Lung (tissue), 12 donors: ENCODE data around the gene DOCK3. TPM values are rescaled to one million over a fixed set of nuclear protein-coding genes. Genes with fewer than 3 reads are reported as not detected.
A peak's percentile ranks its signal among the peaks of the same experiment; 100 is the strongest.

Experiments used
- ATAC-seq: fragments of 200-7000 bp; cut with Tn5 transposase; one replicate; pipeline ENCODE4 v1.9.1; 2020; ENCODE audit warnings: moderate number of reproducible peaks; ENCODE audit not compliant: insufficient read depth, low FRiP score
- DNase-seq, 3 donors: peaks; one replicate each; pipeline ENCODE4 v3.0.0-alpha.2; 2013 to 2017
- H3K27ac ChIP-seq, 2 donors: one replicate each; pipeline ENCODE4 v1.5.1; 2013; ENCODE audit warnings: mild to moderate bottlenecking in 2 of 2, moderate library complexity in 2 of 2, control low read depth in 1 of 2, inconsistent platforms in 1 of 2, low read depth in 1 of 2, low read length in 1 of 2
- H3K27me3 ChIP-seq, 3 donors: one replicate each; pipeline ENCODE4 v1.5.1; 2013; ENCODE audit warnings: low read length in 2 of 3; ENCODE audit not compliant: control insufficient read depth in 3 of 3, insufficient read depth in 3 of 3
- H3K36me3 ChIP-seq, 4 donors: one replicate each; pipeline ENCODE4 v1.5.1; 2013; ENCODE audit warnings: low read length in 4 of 4, mild to moderate bottlenecking in 1 of 4, moderate library complexity in 1 of 4; ENCODE audit not compliant: control insufficient read depth in 4 of 4, insufficient read depth in 4 of 4
- H3K4me1 ChIP-seq, 5 donors: one replicate each; pipeline ENCODE4 v1.5.1; 2013; ENCODE audit warnings: low read length in 5 of 5, mild to moderate bottlenecking in 2 of 5, moderate library complexity in 1 of 5; ENCODE audit not compliant: control insufficient read depth in 5 of 5, insufficient read depth in 5 of 5
- H3K4me3 ChIP-seq: one replicate; pipeline ENCODE4 v1.5.1; 2013; ENCODE audit warnings: mild to moderate bottlenecking, control low read depth, moderate library complexity
- H3K9ac ChIP-seq, 2 donors: one replicate each; pipeline ENCODE4 v1.5.1; 2013; ENCODE audit warnings: low read length in 2 of 2, control low read depth in 1 of 2; ENCODE audit not compliant: insufficient read depth in 1 of 2
- H3K9me3 ChIP-seq, 4 donors: one replicate each; pipeline ENCODE4 v1.5.1; 2013; ENCODE audit warnings: low read length in 3 of 4, mild to moderate bottlenecking in 1 of 4, moderate library complexity in 1 of 4; ENCODE audit not compliant: control insufficient read depth in 4 of 4, insufficient read depth in 3 of 4
- WGBS, 2 donors: extraction: QIAGEN DNeasy Blood & Tissue Kit; methylation state at CpG; one replicate each; pipeline ENCODE4 v1.1.7; 2013; 5-methylcytosine and 5-hydroxymethylcytosine counted together
- polyA plus RNA-seq, 2 donors: library from polyadenylated mRNA; stranded (reverse); fragments of 200-250 nt; gene quantifications; one replicate each; pipeline ENCODE4 v1.2.1, GENCODE V29; 2013
- total RNA-seq, 2 donors: library from RNA; depleted of rRNA in 1 of 2; stranded (reverse); fragments of >200 nt in 1 of 2; gene quantifications; one replicate each; pipeline ENCODE4 v1.2.1, GENCODE V29; 2014 to 2021
- TF ChIP-seq, protein P1 (sequence below): IDR thresholded peaks from 2 replicates; pipeline ENCODE4 v1.5.1; 2012; ENCODE audit warnings: mild to moderate bottlenecking; ENCODE audit errors: control extremely low read depth, extremely low read depth
- donor health status: control.
- donor health status: control.
- donor health status: Bipolar disorder and iron deficiency.
- donor health status: healthy.
- donor health status: DM: yes; HTN: yes; CAD: no.

The DOCK3 gene
- total and polyA plus RNA-seq, 4 donors: 0.06 to 1.4 (median 0.34) TPM

DNA sequence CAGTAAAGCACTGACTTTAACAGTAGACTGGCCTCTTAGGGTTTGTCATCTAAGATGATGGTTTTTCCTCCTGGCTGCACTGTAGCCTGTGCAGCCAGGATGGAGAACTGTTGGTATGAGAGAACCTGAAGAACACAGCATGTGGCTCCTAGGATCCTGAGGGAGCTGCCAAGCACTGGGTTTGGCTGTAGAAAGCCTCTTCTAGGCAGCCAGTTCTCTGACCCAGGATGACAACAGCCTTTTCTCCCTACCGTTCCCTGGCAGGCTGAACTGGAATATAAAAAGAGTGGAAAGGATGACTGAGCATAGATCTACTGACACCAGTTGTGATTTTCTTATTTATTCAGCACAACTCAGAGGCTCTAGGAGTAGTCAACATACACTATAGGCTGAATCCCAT lies 676.0 kb downstream of the DOCK3 start:
- no peak for ATAC-seq
- TF ChIP-seq, protein P1, sequence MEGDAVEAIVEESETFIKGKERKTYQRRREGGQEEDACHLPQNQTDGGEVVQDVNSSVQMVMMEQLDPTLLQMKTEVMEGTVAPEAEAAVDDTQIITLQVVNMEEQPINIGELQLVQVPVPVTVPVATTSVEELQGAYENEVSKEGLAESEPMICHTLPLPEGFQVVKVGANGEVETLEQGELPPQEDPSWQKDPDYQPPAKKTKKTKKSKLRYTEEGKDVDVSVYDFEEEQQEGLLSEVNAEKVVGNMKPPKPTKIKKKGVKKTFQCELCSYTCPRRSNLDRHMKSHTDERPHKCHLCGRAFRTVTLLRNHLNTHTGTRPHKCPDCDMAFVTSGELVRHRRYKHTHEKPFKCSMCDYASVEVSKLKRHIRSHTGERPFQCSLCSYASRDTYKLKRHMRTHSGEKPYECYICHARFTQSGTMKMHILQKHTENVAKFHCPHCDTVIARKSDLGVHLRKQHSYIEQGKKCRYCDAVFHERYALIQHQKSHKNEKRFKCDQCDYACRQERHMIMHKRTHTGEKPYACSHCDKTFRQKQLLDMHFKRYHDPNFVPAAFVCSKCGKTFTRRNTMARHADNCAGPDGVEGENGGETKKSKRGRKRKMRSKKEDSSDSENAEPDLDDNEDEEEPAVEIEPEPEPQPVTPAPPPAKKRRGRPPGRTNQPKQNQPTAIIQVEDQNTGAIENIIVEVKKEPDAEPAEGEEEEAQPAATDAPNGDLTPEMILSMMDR: no peak

DNA sequence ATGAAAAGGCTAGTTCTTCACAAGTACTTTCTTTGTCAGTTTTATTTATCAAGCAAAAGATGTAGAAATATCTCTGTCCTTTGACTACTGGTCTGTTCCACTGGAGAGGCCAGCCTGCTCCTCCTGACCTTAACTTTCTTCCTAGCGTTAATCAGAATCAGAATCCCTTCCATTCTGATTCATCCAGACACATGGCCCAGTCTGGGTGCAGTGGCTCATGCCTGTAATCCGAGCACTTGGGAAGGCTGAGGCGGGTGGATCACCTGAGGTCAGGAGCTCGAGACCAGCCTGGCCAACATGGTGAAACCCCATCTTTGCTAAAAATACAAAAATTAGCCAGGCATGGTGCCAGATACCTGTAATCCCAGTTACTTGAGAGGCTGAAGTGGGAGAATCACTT lies 678.4 kb downstream of the DOCK3 start:
- DNase-seq (no peak), ATAC-seq (no peak)
- no peaks in the 10 kb centered on the region for H3K36me3 ChIP-seq
- H3K4me1 ChIP-seq: peaks cover 0 to 9% (median 0%) of the 10 kb centered on the region in 5 donors
- H3K27ac ChIP-seq: no peak overlapping the region
- TF ChIP-seq, protein P1: no peak
- 86 to 93% methylated on average over 4 of the region's 4 CpGs for WGBS, 2 donors
- no peak overlapping the region for H3K9ac ChIP-seq
- H3K4me3 ChIP-seq: no peak overlapping the region
- H3K27me3 ChIP-seq: no peaks in the 10 kb centered on the region
- no peaks in the 10 kb centered on the region for H3K9me3 ChIP-seq

More for the DNA sequence above, 676.0 kb downstream of the DOCK3 start:
- no peak overlapping the region for H3K27ac ChIP-seq
- H3K9me3 ChIP-seq: no peaks in the 10 kb centered on the region
- H3K9ac ChIP-seq: no peak overlapping the region
- H3K4me3 ChIP-seq: no peak overlapping the region
- no peaks in the 10 kb centered on the region for H3K36me3 ChIP-seq
- no peak for DNase-seq
- H3K27me3 ChIP-seq: no peaks in the 10 kb centered on the region
- H3K4me1 ChIP-seq: peaks cover 0 to 3% (median 0%) of the 10 kb centered on the region in 5 donors
- WGBS, 2 donors: 98 to 100% methylated on average over 1 of the region's 1 CpG

DNA sequence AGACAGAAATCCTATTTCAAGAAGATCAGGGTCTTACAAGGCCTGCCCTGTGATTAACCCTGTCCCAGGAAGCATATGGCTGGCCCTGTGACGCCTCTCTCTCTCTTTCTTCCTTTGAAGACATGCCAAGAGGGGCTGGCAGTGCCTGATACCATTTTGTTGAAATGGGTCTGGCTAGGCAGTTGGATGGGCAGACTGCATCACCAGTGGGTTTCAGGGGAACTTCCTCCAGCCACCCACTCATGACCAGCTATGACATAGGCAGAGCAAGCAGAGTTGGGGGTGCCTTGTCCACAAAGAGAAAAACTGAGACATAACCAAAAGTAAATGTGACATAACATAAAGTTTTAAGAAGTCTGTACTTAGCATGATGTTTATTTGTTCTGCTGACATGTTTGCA lies 679.0 kb downstream of the DOCK3 start:
- ATAC-seq: no peak
- 53 to 57% methylated on average over 1 of the region's 1 CpG for WGBS, 2 donors
- peak in 2 of 3 donors; percentile 19 to 22 for DNase-seq

More for the DNA sequence above, 679.0 kb downstream of the DOCK3 start:
- Histone ChIP-seq H3K9me3 (no peaks in the 10 kb centered on the region), H3K4me3 (no peak overlapping the region), H3K9ac (no peak overlapping the region), H3K4me1 (peaks cover 0 to 9% (median 0%) of the 10 kb centered on the region in 5 donors), H3K27ac (no peak overlapping the region), H3K36me3 (no peaks in the 10 kb centered on the region), H3K27me3 (no peaks in the 10 kb centered on the region)
- TF ChIP-seq, protein P1: no peak
